ENCODE measurements around the gene CNOT6L. TPM values are rescaled to one million over a fixed set of nuclear protein-coding genes. Genes with fewer than 3 reads are reported as not detected.

The CNOT6L gene
- total RNA-seq, 2 donors from 2014 or later = 26.0 to 37.1 TPM

DNA sequence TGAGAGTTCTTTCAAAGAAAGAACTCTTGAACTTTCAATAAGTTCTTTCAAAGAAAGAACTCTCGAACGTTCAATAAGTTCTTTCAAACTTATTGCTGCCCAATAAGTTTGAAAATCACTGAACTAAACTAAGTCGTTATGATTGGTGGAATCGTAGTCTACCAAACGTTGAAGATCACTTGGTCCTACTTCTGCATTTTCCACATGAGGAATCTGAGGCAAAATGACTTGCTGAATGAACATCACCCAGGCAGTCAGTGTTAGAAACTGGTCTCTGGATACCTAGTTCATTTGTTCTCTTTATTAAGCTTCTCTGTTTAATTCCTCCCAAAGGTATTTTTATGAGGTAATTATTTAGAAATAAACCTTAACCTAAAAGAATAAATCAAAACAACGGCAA, 7.1 kb upstream of the CNOT6L start:
- no peaks in the 10 kb centered on the region for H3K9me3 Mint-ChIP-seq
- TF ChIP-seq, protein P1, sequence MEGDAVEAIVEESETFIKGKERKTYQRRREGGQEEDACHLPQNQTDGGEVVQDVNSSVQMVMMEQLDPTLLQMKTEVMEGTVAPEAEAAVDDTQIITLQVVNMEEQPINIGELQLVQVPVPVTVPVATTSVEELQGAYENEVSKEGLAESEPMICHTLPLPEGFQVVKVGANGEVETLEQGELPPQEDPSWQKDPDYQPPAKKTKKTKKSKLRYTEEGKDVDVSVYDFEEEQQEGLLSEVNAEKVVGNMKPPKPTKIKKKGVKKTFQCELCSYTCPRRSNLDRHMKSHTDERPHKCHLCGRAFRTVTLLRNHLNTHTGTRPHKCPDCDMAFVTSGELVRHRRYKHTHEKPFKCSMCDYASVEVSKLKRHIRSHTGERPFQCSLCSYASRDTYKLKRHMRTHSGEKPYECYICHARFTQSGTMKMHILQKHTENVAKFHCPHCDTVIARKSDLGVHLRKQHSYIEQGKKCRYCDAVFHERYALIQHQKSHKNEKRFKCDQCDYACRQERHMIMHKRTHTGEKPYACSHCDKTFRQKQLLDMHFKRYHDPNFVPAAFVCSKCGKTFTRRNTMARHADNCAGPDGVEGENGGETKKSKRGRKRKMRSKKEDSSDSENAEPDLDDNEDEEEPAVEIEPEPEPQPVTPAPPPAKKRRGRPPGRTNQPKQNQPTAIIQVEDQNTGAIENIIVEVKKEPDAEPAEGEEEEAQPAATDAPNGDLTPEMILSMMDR (conservative IDR thresholded peaks at IDR 0.05) = no peak
- Histone ChIP-seq H3K36me3 (ENCODE audit: control insufficient read depth, insufficient read depth, low read length) (no peaks in the 10 kb centered on the region), H3K4me3 (ENCODE audit: low read length) (no peak overlapping the region), H3K9ac (ENCODE audit: extremely low read depth, low read length, poor library complexity, severe bottlenecking) (no peak overlapping the region), H3K27ac (ENCODE audit: low read depth, low read length) (no peak overlapping the region), H3K4me1 (ENCODE audit: control insufficient read depth, insufficient read depth, low read length) (no peaks in the 10 kb centered on the region), H3K27me3 (ENCODE audit: control insufficient read depth, insufficient read depth, low read length, poor library complexity, severe bottlenecking) (peaks cover 19% of the 10 kb centered on the region), H3K9me3 (ENCODE audit: control insufficient read depth, low read length) (no peaks in the 10 kb centered on the region)
- 81% methylated on average over 6 of the region's 6 CpGs for WGBS, 2 experiments (ENCODE audit: insufficient coverage in 1 of 2, insufficient read length in 1 of 2)
- H3K27me3 Mint-ChIP-seq (ENCODE audit: insufficient read depth) = peaks cover 25% of the 10 kb centered on the region
- no peak for DNase-seq
- H3K4me1 Mint-ChIP-seq = peaks cover under 1% of the 10 kb centered on the region
- no peaks in the 10 kb centered on the region for H3K36me3 Mint-ChIP-seq (ENCODE audit: low read depth)
- H3K4me3 Mint-ChIP-seq = no peak overlapping the region
- no peak overlapping the region for H3K27ac Mint-ChIP-seq

DNA sequence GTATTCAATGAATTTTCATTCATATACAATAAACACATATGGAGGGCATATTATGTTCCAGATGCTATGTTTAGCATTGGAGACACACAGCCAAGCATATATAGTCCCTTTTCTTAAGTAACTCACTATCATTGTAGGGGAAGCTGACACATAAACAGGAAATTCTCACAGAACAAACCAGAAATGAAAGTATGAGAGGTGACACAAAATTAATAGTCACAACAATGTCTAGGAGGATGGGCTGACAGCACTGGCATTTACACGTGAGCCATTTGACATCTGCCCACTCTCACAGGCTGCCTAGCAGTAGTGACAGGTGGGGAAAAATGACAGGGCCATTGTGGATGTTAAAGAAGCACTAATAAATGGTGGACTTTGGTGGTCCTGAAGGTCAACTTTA, 2.6 kb upstream of the CNOT6L start:
- Mint-ChIP-seq H3K27ac (no peak overlapping the region), H3K27me3 (ENCODE audit: insufficient read depth) (peaks cover 16% of the 10 kb centered on the region), H3K4me3 (no peak overlapping the region), H3K9me3 (no peaks in the 10 kb centered on the region), H3K36me3 (ENCODE audit: low read depth) (no peaks in the 10 kb centered on the region), H3K4me1 (peaks cover 15% of the 10 kb centered on the region)
- Histone ChIP-seq H3K9ac (ENCODE audit: extremely low read depth, low read length, poor library complexity, severe bottlenecking) (no peak overlapping the region), H3K36me3 (ENCODE audit: control insufficient read depth, insufficient read depth, low read length) (no peaks in the 10 kb centered on the region), H3K27ac (ENCODE audit: low read depth, low read length) (no peak overlapping the region), H3K4me3 (ENCODE audit: low read length) (no peak overlapping the region), H3K27me3 (ENCODE audit: control insufficient read depth, insufficient read depth, low read length, poor library complexity, severe bottlenecking) (peaks cover 11% of the 10 kb centered on the region), H3K9me3 (ENCODE audit: control insufficient read depth, low read length) (no peaks in the 10 kb centered on the region), H3K4me1 (ENCODE audit: control insufficient read depth, insufficient read depth, low read length) (no peaks in the 10 kb centered on the region)
- WGBS, 2 experiments (ENCODE audit: insufficient coverage in 1 of 2, insufficient read length in 1 of 2) = 88% methylated on average over 1 of the region's 1 CpG; no CpG with 5 or more reads in 1 of the 2 experiments
- TF ChIP-seq, protein P1 (conservative IDR thresholded peaks at IDR 0.05) = no peak
- DNase-seq = no peak

DNA sequence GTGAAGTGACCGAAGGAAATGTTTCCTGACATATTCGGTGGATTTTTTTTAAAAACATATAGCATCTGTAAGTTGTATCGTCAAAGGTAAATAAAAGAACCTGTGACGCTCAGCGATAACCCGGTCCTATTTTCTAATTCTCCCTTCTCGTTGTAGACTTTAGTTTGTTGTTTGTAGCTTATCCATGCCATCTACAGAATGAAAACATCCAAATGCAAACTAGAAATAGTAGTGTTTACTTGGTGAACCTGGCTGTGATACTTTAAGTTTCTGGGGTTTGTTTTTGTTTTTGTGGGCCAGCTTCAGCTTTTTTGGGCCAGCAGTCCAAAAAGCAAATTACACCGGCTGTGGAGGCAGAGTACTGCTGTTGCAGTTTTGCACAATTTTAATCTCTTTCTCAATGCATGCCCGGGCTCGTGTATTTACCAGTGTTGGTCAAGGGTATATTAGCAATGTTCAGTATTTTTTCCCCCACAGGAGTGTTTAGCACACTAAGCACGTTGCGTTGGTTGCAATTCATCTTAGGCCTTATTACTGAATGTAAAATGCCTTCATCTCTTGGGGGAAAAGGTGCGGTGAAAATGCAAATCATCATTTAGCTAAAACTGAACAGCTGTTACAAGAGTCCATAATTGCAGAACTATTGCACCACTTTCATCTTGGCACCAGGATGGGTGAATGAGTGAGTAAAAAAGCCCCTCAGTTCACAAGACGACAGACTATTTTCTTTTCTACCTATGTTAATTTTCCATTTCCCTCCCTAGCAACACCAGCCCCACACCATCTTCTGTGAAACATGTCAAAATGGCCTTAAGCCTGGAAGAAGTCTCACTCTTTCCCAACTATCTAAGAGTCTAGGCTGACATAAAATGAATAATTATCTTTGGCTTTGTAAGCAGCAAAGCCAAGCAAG, 1.7 kb upstream of the CNOT6L start:
- 51 to 69% methylated on average over 9 to 14 of the region's 14 CpGs for WGBS, 2 experiments (ENCODE audit: insufficient coverage in 1 of 2, insufficient read length in 1 of 2)
- Mint-ChIP-seq H3K9me3 (no peaks in the 10 kb centered on the region), H3K4me1 (peaks cover 15% of the 10 kb centered on the region), H3K36me3 (ENCODE audit: low read depth) (no peaks in the 10 kb centered on the region), H3K27me3 (ENCODE audit: insufficient read depth) (peaks cover 14% of the 10 kb centered on the region), H3K4me3 (peak overlapping the region; percentile 98), H3K27ac (peak overlapping the region; percentile 96)
- H3K9ac ChIP-seq (ENCODE audit: extremely low read depth, low read length, poor library complexity, severe bottlenecking) = peak overlapping the region; percentile 66
- no peak overlapping the region for H3K27ac ChIP-seq (ENCODE audit: low read depth, low read length)
- peaks cover 6% of the 10 kb centered on the region for H3K27me3 ChIP-seq (ENCODE audit: control insufficient read depth, insufficient read depth, low read length, poor library complexity, severe bottlenecking)
- TF ChIP-seq, protein P1 (conservative IDR thresholded peaks at IDR 0.05) = no peak
- no peaks in the 10 kb centered on the region for H3K9me3 ChIP-seq (ENCODE audit: control insufficient read depth, low read length)
- DNase-seq = no peak
- no peaks in the 10 kb centered on the region for H3K4me1 ChIP-seq (ENCODE audit: control insufficient read depth, insufficient read depth, low read length)
- peak overlapping the region; percentile 90 for H3K4me3 ChIP-seq (ENCODE audit: low read length)
- H3K36me3 ChIP-seq (ENCODE audit: control insufficient read depth, insufficient read depth, low read length) = no peaks in the 10 kb centered on the region
